HG02840 (cell line): ENCODE measurements around the gene HHIPL1.
A peak's percentile ranks its signal among the peaks of the same experiment; 100 is the strongest.

Experiments used
- ATAC-seq: cut with Tn5 transposase; IDR thresholded peaks from one replicate; pipeline ENCODE4 v1.9.1; 2021; ENCODE audit warnings: mild to moderate bottlenecking, moderate library complexity, moderate number of reproducible peaks; ENCODE audit not compliant: unreplicated experiment, low FRiP score

The HHIPL1 gene

GRCh38 chr14:99644723-99645544 lies at the start of gene HHIPL1:
Gene HHIPL1 (plus strand): TSS chr14:99645129. CDS start chr14:99645208, 79 bp downstream.
- no peak for ATAC-seq

GRCh38 chr14:99595524-99595923 lies 49.4 kb upstream of the HHIPL1 start:
- ATAC-seq = no peak

- ATAC-seq = no peak
These were observed 48.8 kb upstream of the HHIPL1 start for GRCh38 chr14:99596071-99596627.

- no peak for ATAC-seq
These were observed 48.2 kb upstream of the HHIPL1 start for GRCh38 chr14:99596772-99597171.

GRCh38 chr14:99597911-99598600 lies 46.9 kb upstream of the HHIPL1 start:
- no peak for ATAC-seq

- no peak for ATAC-seq
These were observed 46.2 kb upstream of the HHIPL1 start for GRCh38 chr14:99598774-99599173.

- no peak for ATAC-seq
These were observed 45.5 kb upstream of the HHIPL1 start for GRCh38 chr14:99599393-99599792.

GRCh38 chr14:99600232-99600888 lies 44.6 kb upstream of the HHIPL1 start:
- no peak for ATAC-seq

- ATAC-seq = no peak
These were observed 43.5 kb upstream of the HHIPL1 start for GRCh38 chr14:99601361-99601831.

- ATAC-seq = no peak
These were observed 42.7 kb upstream of the HHIPL1 start for GRCh38 chr14:99602054-99602787.

- ATAC-seq = no peak
These were observed 42.0 kb upstream of the HHIPL1 start for GRCh38 chr14:99602788-99603415.

- ATAC-seq = peak; percentile 5
These were observed 41.3 kb upstream of the HHIPL1 start, which contains the start of gene CCDC85C for GRCh38 chr14:99603471-99604277. Gene CCDC85C (minus strand): TSS chr14:99604207. CDS start chr14:99603959, 248 bp downstream.

GRCh38 chr14:99604278-99604765 lies 40.6 kb upstream of the HHIPL1 start:
- ATAC-seq = peak; percentile 81

GRCh38 chr14:99604766-99605298 lies 40.1 kb upstream of the HHIPL1 start:
- peak; percentile 11 for ATAC-seq

- no peak for ATAC-seq
These were observed 39.5 kb upstream of the HHIPL1 start for GRCh38 chr14:99605299-99605961.

GRCh38 chr14:99606359-99606758 lies 38.6 kb upstream of the HHIPL1 start:
- no peak for ATAC-seq

GRCh38 chr14:99608591-99608990 lies 36.3 kb upstream of the HHIPL1 start:
- ATAC-seq = no peak
